HepG2 (cell line): ENCODE measurements around the gene AGAP1. TPM values are rescaled to one million over a fixed set of nuclear protein-coding genes. Genes with fewer than 3 reads are reported as not detected.

Experiments used
- ATAC-seq: fragments of 200-7000 bp; cut with Tn5 transposase; 3 replicates; pipeline ENCODE4 v1.9.1; 2020; ENCODE audit warnings: mild to moderate bottlenecking, moderate library complexity
- BruUV-seq: library from RNA; stranded (reverse); fragments of 400-500 nt; replicated peaks from 2 replicates; lab custom pipeline; 2021; lab: Mats Ljungman, UMichigan
- CTCF ChIA-PET: fragments of 300-600 bp; formaldehyde crosslinking; extraction: SDS; loops from one replicate; lab custom pipeline; 2021; ENCODE audit warnings: low total read pairs, inconsistent platforms, low intra/inter-chr PET ratio; lab: Yijun Ruan, JAX
- POLR2A ChIA-PET: fragments of 350-600 bp; sonication (Branson Sonifier 250); formaldehyde crosslinking; loops from one replicate; lab custom pipeline; 2020; ENCODE audit warnings: antibody characterized with exemption, inconsistent platforms; lab: Yijun Ruan, JAX
- DNase-seq: peaks from one replicate; pipeline ENCODE4 v3.0.0-alpha.2; 2015; ENCODE audit warnings: low spot score
- FAIRE-seq: peaks from 3 replicates; lab custom pipeline; 2011; peaks lifted over from hg19 to GRCh38; lab: Jason Lieb, UNC
- H2AFZ ChIP-seq: one replicate; pipeline ENCODE4 v1.6.1; 2011; ENCODE audit warnings: low read length, inconsistent platforms
- H3K27ac ChIP-seq: fragments of 300-600 bp; 3 replicates; pipeline ENCODE4 v1.8.0; 2011; ENCODE audit warnings: mixed run types, mild to moderate bottlenecking, mixed read lengths, low read length, inconsistent platforms; ENCODE audit not compliant: insufficient read depth; ENCODE audit errors: extremely low read length
- H3K27me3 ChIP-seq, 2 experiments: fragments of 200-600 bp in 1 of 2; 2 replicates in 1 of 2; 3 replicates in 1 of 2; pipeline versions ENCODE4 v1.6.0 to v1.8.0; 2011; ENCODE audit warnings: low read length in 2 of 2, mild to moderate bottlenecking in 2 of 2, moderate library complexity in 2 of 2, inconsistent platforms in 1 of 2; ENCODE audit not compliant: insufficient read depth in 2 of 2, control insufficient read depth in 1 of 2
- H3K36me3 ChIP-seq, 2 experiments: fragments of 200-600 bp in 1 of 2; replicated peaks in 1 of 2; 2 replicates in 1 of 2; 3 replicates in 1 of 2; pipeline versions ENCODE4 v1.5.1 to v1.8.0; 2011; ENCODE audit warnings: low read length in 2 of 2, inconsistent platforms in 1 of 2; ENCODE audit not compliant: insufficient read depth in 2 of 2, control insufficient read depth in 1 of 2
- H3K4me1 ChIP-seq: 2 replicates; pipeline ENCODE4 v1.5.1; 2012; ENCODE audit warnings: low read length, inconsistent platforms; ENCODE audit not compliant: insufficient read depth
- H3K4me2 ChIP-seq: 2 replicates; pipeline ENCODE4 v1.6.0; 2011; ENCODE audit warnings: low read depth, low read length, inconsistent platforms
- H3K4me3 ChIP-seq, 3 experiments: fragments of 200-600 bp in 1 of 3; sonication (generic), shearing (Covaris generic) in 1 of 3; replicated peaks in 1 of 3; 2 replicates each; pipeline ENCODE4 v1.5.1; 2011 to 2016; ENCODE audit warnings: low read length in 3 of 3, inconsistent platforms in 2 of 3, low read depth in 2 of 3, mild to moderate bottlenecking in 2 of 3, control low read depth in 1 of 3, mixed read lengths in 1 of 3; ENCODE audit not compliant: insufficient read depth in 1 of 3
- H3K79me2 ChIP-seq: one replicate; pipeline ENCODE4 v1.6.1; 2011; ENCODE audit warnings: low read length, inconsistent platforms; ENCODE audit not compliant: insufficient read depth
- H3K9ac ChIP-seq: 2 replicates; pipeline ENCODE4 v1.6.0; 2011; ENCODE audit warnings: mild to moderate bottlenecking, low read depth, low read length, inconsistent platforms; ENCODE audit not compliant: insufficient read depth
- H3K9me3 ChIP-seq: 2 replicates; pipeline ENCODE4 v1.5.1; 2012; ENCODE audit warnings: mild to moderate bottlenecking, low read length
- H4K20me1 ChIP-seq: 2 replicates; pipeline ENCODE4 v1.6.0; 2011; ENCODE audit warnings: inconsistent platforms, mild to moderate bottlenecking, low read length, moderate library complexity; ENCODE audit not compliant: insufficient read depth
- RAD21 ChIP-seq: fragments of 450-650 bp; formaldehyde crosslinking; IDR thresholded peaks from 2 replicates; pipeline ENCODE4 v1.5.0; 2020; ENCODE audit warnings: mild to moderate bottlenecking
- SNAPC5 ChIP-seq: sonication (generic); formaldehyde crosslinking; IDR thresholded peaks from 2 replicates; pipeline ENCODE4 v1.8.1; 2023; ENCODE audit warnings: mild to moderate bottlenecking, missing genetic modification reagents, borderline replicate concordance
- ZEB1 ChIP-seq: IDR thresholded peaks from 2 replicates; pipeline ENCODE4 v1.6.1; 2012; ENCODE audit warnings: mild to moderate bottlenecking, low read depth, inconsistent platforms; ENCODE audit not compliant: insufficient replicate concordance
- ZFP37 ChIP-seq: sonication (generic); formaldehyde crosslinking; IDR thresholded peaks from 2 replicates; pipeline ENCODE4 v1.4.0; 2020; ENCODE audit warnings: missing genetic modification reagents, borderline replicate concordance
- ZNF337 ChIP-seq: sonication (generic); formaldehyde crosslinking; IDR thresholded peaks from 2 replicates; pipeline ENCODE4 v1.5.1; 2020; ENCODE audit warnings: missing genetic modification reagents, low read depth, mild to moderate bottlenecking, borderline replicate concordance
- ZNF367 ChIP-seq: sonication (generic); formaldehyde crosslinking; IDR thresholded peaks from 2 replicates; pipeline ENCODE4 v1.4.0; 2020; ENCODE audit warnings: missing genetic modification reagents, borderline replicate concordance
- ZNF670 ChIP-seq: sonication (generic); formaldehyde crosslinking; IDR thresholded peaks from 2 replicates; pipeline ENCODE4 v1.8.0; 2022; ENCODE audit warnings: mild to moderate bottlenecking, missing genetic modification reagents, borderline replicate concordance
- ZXDC ChIP-seq: sonication (generic); formaldehyde crosslinking; IDR thresholded peaks from 2 replicates; pipeline ENCODE4 v1.5.0; 2020; ENCODE audit warnings: mild to moderate bottlenecking, missing genetic modification reagents
- WGBS: methylation state at CpG from one replicate; pipeline ENCODE4 v1.1.6; 2017; ENCODE audit warnings: low lambda C conversion rate; 5-methylcytosine and 5-hydroxymethylcytosine counted together
- in situ Hi-C: cut with HindIII; loops from 2 replicates; pipeline ENCODE4 v1.10.0; 2017; ENCODE audit warnings: low pct_unique_long_range_greater_than_20kb; ENCODE audit not compliant: extremely low pct_ligation_motif_present
- intact Hi-C: fragments of 100-400 bp; cut with micrococcal nuclease; formaldehyde crosslinking; loops from one replicate; pipeline ENCODE4 v1.10.0; 2022; ENCODE audit not compliant: unreplicated experiment
- polyA plus RNA-seq, 8 experiments: library from polyadenylated mRNA; depleted of rRNA in 3 of 8; stranded (reverse) in 7 of 8; unstranded in 1 of 8; fragments of >200 nt; fragmentation: Illumina TruSeq in 4 of 8; extraction: Trizol in 4 of 8; gene quantifications; 2 replicates each; pipeline versions ENCODE4 v1.2.1 to v1.2.3, GENCODE V29; 2011 to 2016; ENCODE audit warnings: low read depth in 4 of 8, missing spikeins in 1 of 8, mixed read lengths in 1 of 8; ENCODE audit not compliant: insufficient read depth in 1 of 8
- total RNA-seq, 5 experiments: library from RNA; depleted of rRNA; stranded (reverse); fragments of >200 nt; fragmentation: Illumina TruSeq; extraction: Trizol; gene quantifications; 2 replicates each; pipeline ENCODE4 v1.2.3, GENCODE V29; 2016; ENCODE audit warnings: low read depth in 1 of 5

The AGAP1 gene
- total and polyA plus RNA-seq, 2 of the 13 experiments (the other 11 are each of a cell fraction or from before 2014, with no cell fraction given), result 21.2 to 32.7 TPM

DNA sequence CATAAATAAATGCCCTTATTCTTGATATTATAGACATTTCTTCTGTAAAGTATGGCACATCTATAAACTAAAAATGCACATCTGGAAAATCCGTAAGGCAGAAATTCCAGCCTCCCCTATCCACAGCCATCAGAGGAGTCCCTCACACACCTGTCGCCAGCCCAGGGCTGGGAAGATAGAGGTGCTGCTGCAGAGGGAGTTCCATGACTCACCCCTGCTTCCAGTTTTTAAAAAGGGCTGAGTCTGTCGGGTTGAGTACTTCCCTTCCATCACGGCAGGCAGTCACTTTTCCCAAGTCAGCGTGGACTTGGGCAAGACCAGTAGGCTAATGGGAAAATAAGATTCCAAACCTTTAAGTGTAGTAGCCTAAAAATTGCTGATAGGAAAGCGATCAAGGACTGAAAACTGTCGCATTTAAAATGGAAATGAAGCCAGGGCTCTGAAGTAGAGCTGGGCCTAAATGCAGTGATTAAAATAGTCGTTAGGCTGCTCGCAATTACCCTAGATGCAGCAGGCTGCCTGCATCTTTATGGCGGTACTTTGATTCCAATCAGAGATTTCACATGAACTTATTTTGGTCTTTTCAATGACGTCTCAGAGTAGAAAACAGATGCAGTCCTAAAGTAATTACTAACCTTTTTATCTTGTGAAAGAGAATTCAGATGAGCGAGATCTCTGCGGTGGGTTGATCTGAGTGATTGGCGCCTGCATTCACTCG lies 280.5 kb downstream of the AGAP1 start:
- Histone ChIP-seq H3K9me3 (no peaks in the 10 kb centered on the region), H4K20me1 (no peaks in the 10 kb centered on the region), H2AFZ (no peak overlapping the region), H3K4me2 (no peak overlapping the region), H3K79me2 (no peaks in the 10 kb centered on the region), H3K36me3 (peaks cover 2 to 11% of the 10 kb centered on the region in 2 experiments; a peak in 3 of 5 replicates), H3K9ac (no peak overlapping the region), H3K4me1 (peaks cover 12% of the 10 kb centered on the region; the same call in 1 of the 2 replicates), H3K27me3 (no peaks in the 10 kb centered on the region), H3K27ac (no peak overlapping the region), H3K4me3 (no peak overlapping the region)
- no peak for TF ChIP-seq ZNF367 (CRISPR knock-in tag)
- no peak for TF ChIP-seq ZEB1
- no peak for TF ChIP-seq ZXDC (CRISPR knock-in tag)
- no peak for TF ChIP-seq ZFP37 (CRISPR knock-in tag)
- TF ChIP-seq SNAPC5, result no peak
- TF ChIP-seq ZNF337 (CRISPR knock-in tag), result no peak
- TF ChIP-seq ZNF670 (CRISPR knock-in tag), result no peak
- no peak for TF ChIP-seq RAD21 (CRISPR knock-in tag)
- no TSS peak for BruUV-seq
- in situ Hi-C loops, result no loop called here
- DNase-seq (no peak), ATAC-seq (no peak), FAIRE-seq (no peak)
- intact Hi-C loops, result no loop called here
- CTCF ChIA-PET, result no interaction called here
- 96% methylated on average over 15 of the region's 15 CpGs for WGBS
- POLR2A ChIA-PET, result no interaction called here
